Skeletal muscle cell (primary cell): ENCODE data around the gene TTYH3.
A peak's percentile ranks its signal among the peaks of the same experiment; 100 is the strongest.

ENCODE experiments used
- DNase-seq: peaks from one replicate; pipeline ENCODE4 v3.0.0-alpha.2; 2010; ENCODE audit warnings: low read depth
- H3K4me3 ChIP-seq: 2 replicates; pipeline ENCODE4 v1.5.1; 2011; ENCODE audit warnings: low read depth, mild to moderate bottlenecking, control low read depth, low read length, moderate library complexity

The TTYH3 gene

GRCh38 chr7:2613931-2614600 lies 17.7 kb upstream of the TTYH3 start:
- DNase-seq: no peak
- no peak overlapping the region for H3K4me3 ChIP-seq

GRCh38 chr7:2614631-2615330 lies 17.0 kb upstream of the TTYH3 start:
- no peak for DNase-seq
- no peak overlapping the region for H3K4me3 ChIP-seq

- no peak for DNase-seq
- no peak overlapping the region for H3K4me3 ChIP-seq
Measured at GRCh38 chr7:2616387-2617324, 15.1 kb upstream of the TTYH3 start.

GRCh38 chr7:2617325-2617905 lies 14.4 kb upstream of the TTYH3 start:
- H3K4me3 ChIP-seq: no peak overlapping the region
- no peak for DNase-seq

GRCh38 chr7:2619116-2619515 lies 12.7 kb upstream of the TTYH3 start:
- H3K4me3 ChIP-seq: peak overlapping the region; percentile 12
- DNase-seq: no peak

- DNase-seq: no peak
- no peak overlapping the region for H3K4me3 ChIP-seq
Measured at GRCh38 chr7:2621061-2621828, 10.5 kb upstream of the TTYH3 start.

GRCh38 chr7:2621948-2622640 lies 9.7 kb upstream of the TTYH3 start:
- DNase-seq: no peak
- no peak overlapping the region for H3K4me3 ChIP-seq

GRCh38 chr7:2622869-2623697 lies 8.7 kb upstream of the TTYH3 start:
- DNase-seq: no peak
- H3K4me3 ChIP-seq: no peak overlapping the region

- DNase-seq: no peak
Measured at GRCh38 chr7:2623698-2624014, 8.1 kb upstream of the TTYH3 start.

GRCh38 chr7:2624293-2624886 lies 7.4 kb upstream of the TTYH3 start:
- no peak overlapping the region for H3K4me3 ChIP-seq
- no peak for DNase-seq

More at GRCh38 chr7:2623698-2624014, 8.1 kb upstream of the TTYH3 start:
- H3K4me3 ChIP-seq: no peak overlapping the region

- DNase-seq: no peak
- no peak overlapping the region for H3K4me3 ChIP-seq
Measured at GRCh38 chr7:2626498-2627117, 5.2 kb upstream of the TTYH3 start.

- no peak for DNase-seq
Measured at GRCh38 chr7:2627258-2628129, 4.3 kb upstream of the TTYH3 start.

GRCh38 chr7:2628130-2628482 lies 3.7 kb upstream of the TTYH3 start:
- H3K4me3 ChIP-seq: no peak overlapping the region
- DNase-seq: no peak

More at GRCh38 chr7:2627258-2628129, 4.3 kb upstream of the TTYH3 start:
- no peak overlapping the region for H3K4me3 ChIP-seq

- H3K4me3 ChIP-seq: no peak overlapping the region
- no peak for DNase-seq
Measured at GRCh38 chr7:2628891-2629290, 2.9 kb upstream of the TTYH3 start.

GRCh38 chr7:2629746-2630681 lies 1.8 kb upstream of the TTYH3 start:
- no peak for DNase-seq
- H3K4me3 ChIP-seq: no peak overlapping the region
